22Rv1 (cell line): ENCODE data around the gene ZNF212.

Source experiments
- CTCF ChIP-seq: fragments of 450-650 bp; IDR thresholded peaks from 2 replicates; pipeline ENCODE4 v1.5.1; 2017; ENCODE audit warnings: mild to moderate bottlenecking
- ZFX ChIP-seq: fragments of 450-650 bp; IDR thresholded peaks from 2 replicates; pipeline ENCODE4 v1.6.1; 2017; ENCODE audit warnings: antibody characterized with exemption, borderline replicate concordance

GRCh38 chr7:149226840-149227494 is 12.5 kb upstream of the ZNF212 start:
- TF ChIP-seq CTCF, result no peak
- no peak for TF ChIP-seq ZFX
